Vagina (tissue), 2 donors: ENCODE data around the gene PSMD10. TPM values are rescaled to one million over a fixed set of nuclear protein-coding genes. Genes with fewer than 3 reads are reported as not detected.

Experiments used
- DNase-seq, 2 donors: peaks; one replicate each; pipeline ENCODE4 v3.0.0-alpha.2; 2017; ENCODE audit errors: extremely low spot score in 2 of 2
- H3K27ac ChIP-seq: fragments of 200-600 bp; sonication (generic); one replicate; pipeline ENCODE4 v1.5.1; 2019
- H3K27me3 ChIP-seq: fragments of 200-600 bp; sonication (generic); one replicate; pipeline ENCODE4 v1.5.1; 2019
- H3K36me3 ChIP-seq, 2 donors: fragments of 200-600 bp; sonication (generic); one replicate each; pipeline ENCODE4 v1.5.1; 2017 to 2019
- H3K4me1 ChIP-seq: fragments of 200-600 bp; sonication (generic); one replicate; pipeline ENCODE4 v1.5.1; 2019
- H3K4me3 ChIP-seq, 2 donors: fragments of 200-600 bp; sonication (generic); 1 replicate in 1 of 2; 2 replicates in 1 of 2; pipeline ENCODE4 v1.5.1; 2016 to 2019
- H3K9me3 ChIP-seq: fragments of 200-600 bp; sonication (generic); one replicate; pipeline ENCODE4 v1.5.1; 2019
- POLR2A ChIP-seq, 2 donors: fragments of 450-650 bp; IDR thresholded peaks; one replicate each; pipeline ENCODE4 v1.6.1; 2017; ENCODE audit warnings: antibody characterized with exemption in 2 of 2, mild to moderate bottlenecking in 2 of 2, moderate library complexity in 2 of 2
- POLR2AphosphoS5 ChIP-seq, 2 donors: sonication (generic); formaldehyde crosslinking; IDR thresholded peaks; one replicate each; pipeline ENCODE4 v1.9.0; 2017; ENCODE audit warnings: antibody characterized with exemption in 2 of 2, mild to moderate bottlenecking in 2 of 2, low read depth in 1 of 2; ENCODE audit not compliant: insufficient read depth in 1 of 2
- intact Hi-C: fragments of 100-400 bp; cut with DNase I; formaldehyde crosslinking; loops from one replicate; pipeline ENCODE4 v1.15.1; 2023
- total RNA-seq: library from RNA; depleted of rRNA; stranded (reverse); fragments of >200 nt; gene quantifications from one replicate; pipeline ENCODE4 v1.2.3, GENCODE V29; 2016
- TF ChIP-seq, protein P1 (sequence below), 3 experiments: fragments of 450-650 bp in 2 of 3; fragments of 200-600 bp in 1 of 3; sonication (generic) in 1 of 3; IDR thresholded peaks; one replicate each; pipeline ENCODE4 v1.5.1; 2017 to 2019; ENCODE audit warnings: antibody characterized with exemption in 3 of 3, mild to moderate bottlenecking in 2 of 3, moderate library complexity in 2 of 3

The PSMD10 gene
- total RNA-seq, 1 donor from 2014 or later: 33.6 TPM

DNA sequence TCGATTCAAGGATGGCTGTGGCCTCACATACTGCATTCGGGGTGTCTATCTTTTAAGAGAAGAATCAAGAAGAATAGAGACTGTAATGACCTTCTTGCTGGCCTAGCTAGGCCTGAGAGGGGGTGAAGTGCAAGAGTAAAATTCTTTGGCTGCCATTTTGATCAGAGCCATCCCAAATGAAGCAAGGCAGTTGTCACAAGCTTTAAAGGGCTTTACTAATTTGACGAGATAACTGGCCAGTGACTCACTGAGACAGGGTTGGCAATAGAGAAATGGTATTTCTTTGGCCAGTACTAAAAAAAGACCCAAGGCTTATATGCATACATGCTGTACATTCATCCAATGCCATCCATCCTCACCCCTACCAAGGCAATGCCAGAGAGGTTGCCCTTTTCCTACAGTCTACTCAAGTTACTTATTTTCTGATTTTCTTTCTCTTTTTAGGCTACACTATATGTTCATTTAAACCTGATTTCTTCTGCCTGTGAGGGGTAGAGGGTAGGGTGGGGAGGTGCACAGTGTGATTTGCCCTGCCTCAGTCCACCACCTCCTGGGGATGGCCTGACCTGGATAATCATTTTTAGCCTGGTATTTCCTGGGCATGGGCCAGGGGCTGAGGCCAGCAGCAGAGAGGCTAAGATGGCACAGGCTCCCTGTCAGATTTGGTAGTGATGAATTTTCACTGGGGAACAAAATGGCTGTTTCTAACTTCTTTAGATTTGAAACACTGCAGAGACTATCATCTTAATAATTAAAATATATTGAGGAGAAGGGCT, 32.4 kb upstream of the PSMD10 start:
- Histone ChIP-seq H3K4me3 (no peak overlapping the region), H3K27me3 (no peaks in the 10 kb centered on the region), H3K9me3 (no peaks in the 10 kb centered on the region), H3K4me1 (no peaks in the 10 kb centered on the region), H3K36me3 (no peaks in the 10 kb centered on the region), H3K27ac (no peak overlapping the region)
- no peak for DNase-seq
- TF ChIP-seq POLR2AphosphoS5 (IDR thresholded peaks at IDR 0.05; ENCODE audit: insufficient read depth in 1 of 2, low read depth in 1 of 2) (no peak), POLR2A (IDR thresholded peaks at IDR 0.05) (no peak)
- TF ChIP-seq, protein P1, sequence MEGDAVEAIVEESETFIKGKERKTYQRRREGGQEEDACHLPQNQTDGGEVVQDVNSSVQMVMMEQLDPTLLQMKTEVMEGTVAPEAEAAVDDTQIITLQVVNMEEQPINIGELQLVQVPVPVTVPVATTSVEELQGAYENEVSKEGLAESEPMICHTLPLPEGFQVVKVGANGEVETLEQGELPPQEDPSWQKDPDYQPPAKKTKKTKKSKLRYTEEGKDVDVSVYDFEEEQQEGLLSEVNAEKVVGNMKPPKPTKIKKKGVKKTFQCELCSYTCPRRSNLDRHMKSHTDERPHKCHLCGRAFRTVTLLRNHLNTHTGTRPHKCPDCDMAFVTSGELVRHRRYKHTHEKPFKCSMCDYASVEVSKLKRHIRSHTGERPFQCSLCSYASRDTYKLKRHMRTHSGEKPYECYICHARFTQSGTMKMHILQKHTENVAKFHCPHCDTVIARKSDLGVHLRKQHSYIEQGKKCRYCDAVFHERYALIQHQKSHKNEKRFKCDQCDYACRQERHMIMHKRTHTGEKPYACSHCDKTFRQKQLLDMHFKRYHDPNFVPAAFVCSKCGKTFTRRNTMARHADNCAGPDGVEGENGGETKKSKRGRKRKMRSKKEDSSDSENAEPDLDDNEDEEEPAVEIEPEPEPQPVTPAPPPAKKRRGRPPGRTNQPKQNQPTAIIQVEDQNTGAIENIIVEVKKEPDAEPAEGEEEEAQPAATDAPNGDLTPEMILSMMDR (IDR thresholded peaks at IDR 0.05): no peak
- intact Hi-C loops: loop anchor here (2.0 kb wide), 1 partner anchor 45 kb away; no protein-coding TSS in a partner anchor

DNA sequence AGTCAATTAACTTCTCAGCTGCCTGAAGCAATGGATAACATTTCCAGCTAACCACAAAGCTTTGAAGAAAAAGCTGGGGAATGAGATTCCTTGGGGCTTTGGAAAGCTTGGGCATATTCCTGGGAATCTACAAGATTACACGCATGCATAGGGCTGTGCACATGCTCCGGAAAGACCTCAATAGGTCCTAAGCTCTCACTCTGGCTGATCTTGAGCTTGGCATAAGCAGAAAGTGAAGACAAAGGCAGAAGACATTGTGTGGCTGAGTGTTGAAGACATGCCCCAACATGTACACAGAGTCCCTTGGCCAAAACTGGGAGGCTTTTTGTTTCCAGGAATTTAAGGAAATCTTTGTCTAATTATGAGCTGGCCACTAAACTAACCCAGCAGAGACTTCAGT, 31.4 kb upstream of the PSMD10 start:
- Histone ChIP-seq H3K9me3 (no peaks in the 10 kb centered on the region), H3K27me3 (no peaks in the 10 kb centered on the region), H3K4me3 (no peak overlapping the region), H3K36me3 (no peaks in the 10 kb centered on the region), H3K27ac (no peak overlapping the region), H3K4me1 (no peaks in the 10 kb centered on the region)
- intact Hi-C loops: loop anchor here (2.0 kb wide), 1 partner anchor 46 kb away; no protein-coding TSS in a partner anchor
- no peak for DNase-seq
- TF ChIP-seq, protein P1 (IDR thresholded peaks at IDR 0.05): no peak
- TF ChIP-seq POLR2AphosphoS5 (IDR thresholded peaks at IDR 0.05; ENCODE audit: insufficient read depth in 1 of 2, low read depth in 1 of 2) (no peak), POLR2A (IDR thresholded peaks at IDR 0.05) (no peak)

DNA sequence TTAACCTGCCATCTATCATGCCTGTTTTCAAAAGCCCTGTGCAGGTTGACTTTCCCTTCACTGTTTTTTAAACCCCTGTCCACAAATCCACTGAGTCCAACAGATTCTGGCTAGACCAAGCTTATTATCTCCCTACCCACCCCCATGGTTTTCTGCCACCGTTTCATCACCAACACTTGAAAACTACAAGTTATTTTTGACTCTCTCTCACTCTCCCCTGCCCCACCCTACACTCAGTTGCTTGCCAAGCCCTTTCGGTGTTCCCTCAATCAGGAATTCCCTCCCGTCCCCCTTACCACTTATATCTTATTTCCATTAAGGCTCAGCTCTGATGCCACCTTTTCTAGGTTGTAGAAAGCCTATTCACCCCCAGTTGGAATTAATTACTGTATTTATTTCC, 29.9 kb upstream of the PSMD10 start:
- H3K27me3 ChIP-seq: no peaks in the 10 kb centered on the region
- TF ChIP-seq POLR2A (IDR thresholded peaks at IDR 0.05): no peak
- TF ChIP-seq POLR2AphosphoS5 (IDR thresholded peaks at IDR 0.05; ENCODE audit: insufficient read depth in 1 of 2, low read depth in 1 of 2): no peak
- H3K27ac ChIP-seq: no peak overlapping the region
- DNase-seq: no peak
- intact Hi-C loops: no loop called here
- H3K4me3 ChIP-seq: no peak overlapping the region
- no peaks in the 10 kb centered on the region for H3K36me3 ChIP-seq
- H3K9me3 ChIP-seq: no peaks in the 10 kb centered on the region
- no peaks in the 10 kb centered on the region for H3K4me1 ChIP-seq

DNA sequence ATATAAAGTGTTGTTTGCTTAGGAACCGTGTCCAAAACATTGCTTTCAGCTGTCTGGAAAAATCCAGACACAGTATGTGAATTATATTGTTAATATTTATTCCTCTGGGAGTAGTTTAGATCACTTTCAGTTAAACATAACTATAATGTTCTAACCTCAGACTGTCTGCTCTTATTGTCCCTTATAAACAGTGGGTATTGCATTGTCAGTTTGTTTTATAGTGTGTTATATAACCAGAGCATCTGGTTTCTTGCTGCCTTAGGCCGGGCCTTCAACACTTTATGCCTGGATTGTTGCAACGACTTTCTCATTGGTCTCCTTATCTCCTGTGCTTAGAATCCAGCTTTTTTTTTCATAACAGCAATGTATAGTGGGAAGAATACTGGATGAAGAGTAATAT, 26.6 kb upstream of the PSMD10 start:
- Histone ChIP-seq H3K9me3 (no peaks in the 10 kb centered on the region), H3K4me1 (no peaks in the 10 kb centered on the region), H3K36me3 (no peaks in the 10 kb centered on the region), H3K27me3 (no peaks in the 10 kb centered on the region), H3K4me3 (no peak overlapping the region), H3K27ac (no peak overlapping the region)
- DNase-seq: no peak
- TF ChIP-seq, protein P1 (IDR thresholded peaks at IDR 0.05): no peak
- TF ChIP-seq POLR2AphosphoS5 (IDR thresholded peaks at IDR 0.05; ENCODE audit: insufficient read depth in 1 of 2, low read depth in 1 of 2): no peak
- no peak for TF ChIP-seq POLR2A (IDR thresholded peaks at IDR 0.05)
- intact Hi-C loops: no loop called here

DNA sequence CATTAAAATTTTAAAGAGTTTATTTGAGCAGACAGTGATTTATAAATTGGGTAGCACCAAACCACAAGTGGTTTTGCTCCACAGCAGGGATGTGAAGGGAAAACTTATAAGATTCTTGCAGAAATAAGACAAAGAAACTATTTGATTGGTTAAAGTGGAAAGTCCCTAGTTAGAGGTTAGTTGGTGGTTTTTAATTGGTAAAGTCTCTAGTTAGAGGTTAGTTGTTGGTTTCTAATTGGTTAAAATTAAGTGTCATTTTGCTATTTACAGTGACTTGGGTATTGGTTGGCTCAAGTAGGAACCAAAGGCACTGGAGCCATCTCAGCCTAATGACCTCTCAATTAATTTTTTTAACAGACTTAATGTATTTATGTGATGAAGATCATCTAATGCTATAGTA, 23.2 kb upstream of the PSMD10 start:
- no peak for DNase-seq
- H3K4me3 ChIP-seq: no peak overlapping the region
- no peaks in the 10 kb centered on the region for H3K27me3 ChIP-seq
- intact Hi-C loops: no loop called here
- no peaks in the 10 kb centered on the region for H3K4me1 ChIP-seq
- TF ChIP-seq, protein P1 (IDR thresholded peaks at IDR 0.05): no peak
- TF ChIP-seq POLR2AphosphoS5 (IDR thresholded peaks at IDR 0.05; ENCODE audit: insufficient read depth in 1 of 2, low read depth in 1 of 2) (no peak), POLR2A (IDR thresholded peaks at IDR 0.05) (no peak)
- no peaks in the 10 kb centered on the region for H3K9me3 ChIP-seq
- H3K27ac ChIP-seq: no peak overlapping the region
- no peaks in the 10 kb centered on the region for H3K36me3 ChIP-seq
